IPS-NIHi11 (cell line): ENCODE data around the gene CHI3L1.

Experiments used
- DNase-seq: peaks from one replicate; pipeline ENCODE4 v3.0.0; 2012; ENCODE audit warnings: mixed read lengths, low spot score

Gene CHI3L1

GRCh38 chr1:203168991-203169390, 17.5 kb downstream of the CHI3L1 start:
- no peak for DNase-seq

GRCh38 chr1:203168256-203168786, 18.2 kb downstream of the CHI3L1 start:
- DNase-seq: no peak

- no peak for DNase-seq
Observed at GRCh38 chr1:203167913-203168200, 18.6 kb downstream of the CHI3L1 start.

GRCh38 chr1:203167026-203167912, 19.2 kb downstream of the CHI3L1 start:
- no peak for DNase-seq

GRCh38 chr1:203166192-203166940, 20.1 kb downstream of the CHI3L1 start:
- peak; percentile 70 for DNase-seq

- no peak for DNase-seq
Observed at GRCh38 chr1:203165800-203166161, 20.7 kb downstream of the CHI3L1 start.

- DNase-seq: no peak
Observed at GRCh38 chr1:203165101-203165799, 21.3 kb downstream of the CHI3L1 start.

- no peak for DNase-seq
Observed at GRCh38 chr1:203163891-203164635, 22.4 kb downstream of the CHI3L1 start.

- no peak for DNase-seq
Observed at GRCh38 chr1:203162403-203162802, 24.1 kb downstream of the CHI3L1 start.

GRCh38 chr1:203161703-203162102, 24.8 kb downstream of the CHI3L1 start:
- DNase-seq: no peak

- DNase-seq: no peak
Observed at GRCh38 chr1:203161175-203161574, 25.3 kb downstream of the CHI3L1 start.

- DNase-seq: no peak
Observed at GRCh38 chr1:203159844-203160243, 26.7 kb downstream of the CHI3L1 start.

- DNase-seq: no peak
Observed at GRCh38 chr1:203158960-203159665, 27.4 kb downstream of the CHI3L1 start.

GRCh38 chr1:203158423-203158822, 28.1 kb downstream of the CHI3L1 start:
- no peak for DNase-seq

- no peak for DNase-seq
Observed at GRCh38 chr1:203156280-203156679, 30.2 kb downstream of the CHI3L1 start.

GRCh38 chr1:203153989-203154821, 32.3 kb downstream of the CHI3L1 start:
- DNase-seq: no peak

GRCh38 chr1:203153051-203153988, 33.2 kb downstream of the CHI3L1 start:
- DNase-seq: no peak

GRCh38 chr1:203152158-203153034, 34.1 kb downstream of the CHI3L1 start:
- no peak for DNase-seq
